ENCODE measurements around the gene SDS.

The SDS gene

DNA sequence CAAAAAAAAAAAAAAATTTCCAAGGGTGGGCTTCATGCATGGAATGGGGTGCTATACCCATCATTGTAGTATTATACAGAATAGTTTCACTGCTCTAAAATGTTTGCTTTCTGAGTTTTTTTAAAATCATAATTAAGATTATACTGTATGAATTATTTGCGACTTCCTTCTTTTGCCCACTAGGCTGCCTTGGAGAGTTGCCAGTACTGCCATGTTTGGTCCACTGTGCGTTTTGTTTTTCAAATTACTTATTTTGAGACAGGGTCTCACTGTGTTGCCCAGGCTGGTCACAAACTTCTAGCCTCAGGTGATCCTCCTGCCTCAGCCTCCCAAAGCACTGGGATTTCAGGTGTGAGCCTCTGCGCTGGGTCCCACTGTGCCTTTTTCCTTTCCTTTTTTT lies 25.4 kb downstream of the SDS start:
- no peak for DNase-seq (ENCODE audit: low read depth, low spot score)
- CTCF ChIA-PET, result no interaction called here
- TF ChIP-seq, protein P1, sequence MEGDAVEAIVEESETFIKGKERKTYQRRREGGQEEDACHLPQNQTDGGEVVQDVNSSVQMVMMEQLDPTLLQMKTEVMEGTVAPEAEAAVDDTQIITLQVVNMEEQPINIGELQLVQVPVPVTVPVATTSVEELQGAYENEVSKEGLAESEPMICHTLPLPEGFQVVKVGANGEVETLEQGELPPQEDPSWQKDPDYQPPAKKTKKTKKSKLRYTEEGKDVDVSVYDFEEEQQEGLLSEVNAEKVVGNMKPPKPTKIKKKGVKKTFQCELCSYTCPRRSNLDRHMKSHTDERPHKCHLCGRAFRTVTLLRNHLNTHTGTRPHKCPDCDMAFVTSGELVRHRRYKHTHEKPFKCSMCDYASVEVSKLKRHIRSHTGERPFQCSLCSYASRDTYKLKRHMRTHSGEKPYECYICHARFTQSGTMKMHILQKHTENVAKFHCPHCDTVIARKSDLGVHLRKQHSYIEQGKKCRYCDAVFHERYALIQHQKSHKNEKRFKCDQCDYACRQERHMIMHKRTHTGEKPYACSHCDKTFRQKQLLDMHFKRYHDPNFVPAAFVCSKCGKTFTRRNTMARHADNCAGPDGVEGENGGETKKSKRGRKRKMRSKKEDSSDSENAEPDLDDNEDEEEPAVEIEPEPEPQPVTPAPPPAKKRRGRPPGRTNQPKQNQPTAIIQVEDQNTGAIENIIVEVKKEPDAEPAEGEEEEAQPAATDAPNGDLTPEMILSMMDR (IDR thresholded peaks at IDR 0.05; ENCODE audit: insufficient read depth, low read length, missing control alignments), result no peak
- POLR2A ChIA-PET, result no interaction called here
- no peak overlapping the region for H3K4me3 ChIP-seq (ENCODE audit: low read depth, low read length)

DNA sequence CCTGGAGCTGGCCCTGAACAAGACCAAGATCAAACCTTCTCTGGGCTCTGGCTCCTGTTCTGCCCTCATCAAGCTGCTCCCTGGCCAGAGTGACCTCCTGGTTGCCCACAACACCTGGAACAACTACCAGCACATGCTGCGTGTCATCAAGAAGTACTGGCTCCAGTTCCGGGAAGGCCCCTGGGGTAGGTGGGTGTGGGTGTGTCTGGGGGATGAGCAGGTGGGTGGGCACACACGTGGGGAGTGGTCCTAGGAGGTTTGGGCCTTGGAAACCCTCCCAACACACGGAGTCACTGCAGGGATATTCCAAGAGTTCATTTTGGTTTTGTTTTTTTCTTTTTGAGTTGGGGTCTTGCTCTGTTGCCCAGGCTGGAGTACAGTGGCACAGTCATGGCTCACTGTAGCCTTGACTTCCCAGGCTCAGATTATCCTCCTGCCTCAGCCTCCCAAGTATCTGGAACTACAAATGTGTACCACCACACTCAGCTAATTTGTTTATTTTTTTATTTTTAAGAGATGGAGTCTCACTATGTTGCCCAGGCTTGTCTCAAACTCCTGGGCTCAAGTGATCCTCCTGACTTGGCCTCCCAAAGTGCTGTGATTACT lies 28.8 kb downstream of the SDS start:
- no peak overlapping the region for H3K4me3 ChIP-seq (ENCODE audit: low read depth, low read length)
- CTCF ChIA-PET, result no interaction called here
- POLR2A ChIA-PET, result no interaction called here
- TF ChIP-seq, protein P1 (IDR thresholded peaks at IDR 0.05; ENCODE audit: insufficient read depth, low read length, missing control alignments), result no peak
- DNase-seq (ENCODE audit: low read depth, low spot score), result no peak

- H3K4me3 ChIP-seq (ENCODE audit: low read depth, low read length), result no peak overlapping the region
- DNase-seq (ENCODE audit: low read depth, low spot score), result no peak
- TF ChIP-seq, protein P1 (IDR thresholded peaks at IDR 0.05; ENCODE audit: insufficient read depth, low read length, missing control alignments), result no peak
- POLR2A ChIA-PET, result no interaction called here
- CTCF ChIA-PET, result no interaction called here
Measured at GRCh38 chr12:113373969-113374368, 29.7 kb downstream of the SDS start.

DNA sequence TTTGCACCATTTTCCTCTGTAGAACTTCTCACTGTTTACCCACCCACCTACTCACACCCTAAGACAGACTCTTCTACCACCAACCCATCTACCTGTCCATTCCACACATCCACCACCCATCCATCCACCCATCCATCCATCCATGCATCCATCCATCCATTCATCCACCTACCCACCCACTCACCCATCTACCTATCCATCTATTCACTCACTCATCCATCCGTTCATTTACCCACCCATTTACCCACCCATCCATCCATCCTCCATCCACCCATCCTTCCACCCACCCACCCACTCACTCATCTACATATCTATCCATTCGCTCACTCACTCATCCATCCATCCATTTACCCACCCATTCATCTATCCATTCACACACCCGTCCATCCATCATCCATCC lies 30.2 kb downstream of the SDS start:
- TF ChIP-seq, protein P1 (IDR thresholded peaks at IDR 0.05; ENCODE audit: insufficient read depth, low read length, missing control alignments), result no peak
- ChIA-PET CTCF (no interaction called here), POLR2A (no interaction called here)
- no peak overlapping the region for H3K4me3 ChIP-seq (ENCODE audit: low read depth, low read length)
- no peak for DNase-seq (ENCODE audit: low read depth, low spot score)

- no peak for DNase-seq (ENCODE audit: low read depth, low spot score)
- ChIA-PET CTCF (no interaction called here), POLR2A (no interaction called here)
- TF ChIP-seq, protein P1 (IDR thresholded peaks at IDR 0.05; ENCODE audit: insufficient read depth, low read length, missing control alignments), result no peak
- H3K4me3 ChIP-seq (ENCODE audit: low read depth, low read length), result no peak overlapping the region
Measured at GRCh38 chr12:113372371-113372770, 31.3 kb downstream of the SDS start.

GRCh38 chr12:113371808-113372207 lies 31.9 kb downstream of the SDS start:
- no peak for DNase-seq (ENCODE audit: low read depth, low spot score)
- CTCF ChIA-PET, result interaction anchor here (0.8 kb wide), 1 partner anchor 12 kb away, joined by 3 read pairs; no protein-coding TSS in a partner anchor
- POLR2A ChIA-PET, result no interaction called here
- TF ChIP-seq, protein P1 (IDR thresholded peaks at IDR 0.05; ENCODE audit: insufficient read depth, low read length, missing control alignments), result no peak
- no peak overlapping the region for H3K4me3 ChIP-seq (ENCODE audit: low read depth, low read length)
